A673 (cell line): ENCODE measurements around the gene ZNF264. TPM values are rescaled to one million over a fixed set of nuclear protein-coding genes. Genes with fewer than 3 reads are reported as not detected.

Experiments
- BruUV-seq: library from RNA; stranded (reverse); fragments of 400-500 nt; replicated peaks from 2 replicates; lab custom pipeline; 2021; lab: Mats Ljungman, UMichigan
- CTCF ChIA-PET: fragments of 300-600 bp; sonication (Branson Sonifier 250); formaldehyde crosslinking; loops from one replicate; lab custom pipeline; 2022; ENCODE audit warnings: antibody characterized with exemption; lab: Charles Lee
- POLR2A ChIA-PET: fragments of 300-600 bp; sonication (Branson Sonifier 250); formaldehyde crosslinking; loops from one replicate; lab custom pipeline; 2022; ENCODE audit warnings: antibody characterized with exemption; ENCODE audit not compliant: low non-redundant PET; lab: Charles Lee
- DNase-seq: peaks from one replicate; pipeline ENCODE4 v3.0.0-alpha.2; 2015; ENCODE audit warnings: low spot score
- H3K27ac ChIP-seq: fragments of 200-600 bp; sonication (generic); 2 replicates; pipeline ENCODE4 v1.5.1; 2016; ENCODE audit warnings: mixed run types, low read depth, mild to moderate bottlenecking, mixed read lengths, antibody characterized with exemption, low read length; ENCODE audit not compliant: poor library complexity, severe bottlenecking
- H3K27me3 ChIP-seq: fragments of 200-600 bp; sonication (generic); replicated peaks from 2 replicates; pipeline ENCODE4 v1.6.1; 2017; ENCODE audit warnings: mixed run types, low read depth, mild to moderate bottlenecking, mixed read lengths, antibody characterized with exemption, low read length; ENCODE audit not compliant: insufficient read depth, poor library complexity
- H3K36me3 ChIP-seq: fragments of 200-600 bp; sonication (generic); 2 replicates; pipeline ENCODE4 v1.6.1; 2016; ENCODE audit warnings: mixed run types, mild to moderate bottlenecking, mixed read lengths, antibody characterized with exemption, low read length; ENCODE audit not compliant: insufficient read depth, poor library complexity, severe bottlenecking
- H3K4me1 ChIP-seq: fragments of 200-600 bp; sonication (generic); 2 replicates; pipeline ENCODE4 v1.6.1; 2017; ENCODE audit warnings: mixed run types, mild to moderate bottlenecking, mixed read lengths, antibody characterized with exemption, low read length; ENCODE audit not compliant: insufficient read depth, poor library complexity, severe bottlenecking
- H3K4me3 ChIP-seq: fragments of 200-600 bp; sonication (generic); 2 replicates; pipeline ENCODE4 v1.5.1; 2016; ENCODE audit warnings: low read depth, mixed run types, mild to moderate bottlenecking, mixed read lengths, low read length; ENCODE audit not compliant: poor library complexity, severe bottlenecking
- H3K9me3 ChIP-seq: fragments of 200-600 bp; sonication (generic); 2 replicates; pipeline ENCODE4 v1.6.1; 2016; ENCODE audit warnings: mixed run types, low read depth, mild to moderate bottlenecking, mixed read lengths, antibody characterized with exemption, low read length; ENCODE audit not compliant: poor library complexity, severe bottlenecking
- EZH2 ChIP-seq: fragments of 200-600 bp; sonication (generic); IDR thresholded peaks from 2 replicates; pipeline ENCODE4 v1.6.1; 2017; ENCODE audit warnings: borderline replicate concordance, low read depth, mild to moderate bottlenecking, mixed read lengths, antibody characterized with exemption, low read length; ENCODE audit not compliant: poor library complexity, severe bottlenecking
- intact Hi-C: fragments of 100-400 bp; cut with micrococcal nuclease; formaldehyde crosslinking; loops from one replicate; pipeline ENCODE4 v1.10.0; 2022; ENCODE audit not compliant: unreplicated experiment
- total RNA-seq: library from RNA; stranded (reverse); gene quantifications from 2 replicates; pipeline ENCODE4 v1.2.3, GENCODE V29; 2021
- TF ChIP-seq, protein P1 (sequence below): fragments of 300-800, 200-600 bp; sonication (generic); conservative IDR thresholded peaks from 2 replicates; pipeline ENCODE4 v1.5.1; 2017; ENCODE audit warnings: low read depth, mild to moderate bottlenecking, antibody characterized with exemption, low read length, moderate library complexity, mixed read lengths

Gene ZNF264
- total RNA-seq, 1 experiment from 2014 or later, result 25.8 TPM

- peak overlapping the region; percentile 87 for H3K27ac ChIP-seq
- H3K4me1 ChIP-seq, result peaks cover 13% of the 10 kb centered on the region
- intact Hi-C loops, result no loop called here
- ChIA-PET POLR2A (no interaction called here), CTCF (no interaction called here)
- H3K27me3 ChIP-seq, result no peaks in the 10 kb centered on the region
- H3K9me3 ChIP-seq, result no peaks in the 10 kb centered on the region
- TF ChIP-seq, protein P1, sequence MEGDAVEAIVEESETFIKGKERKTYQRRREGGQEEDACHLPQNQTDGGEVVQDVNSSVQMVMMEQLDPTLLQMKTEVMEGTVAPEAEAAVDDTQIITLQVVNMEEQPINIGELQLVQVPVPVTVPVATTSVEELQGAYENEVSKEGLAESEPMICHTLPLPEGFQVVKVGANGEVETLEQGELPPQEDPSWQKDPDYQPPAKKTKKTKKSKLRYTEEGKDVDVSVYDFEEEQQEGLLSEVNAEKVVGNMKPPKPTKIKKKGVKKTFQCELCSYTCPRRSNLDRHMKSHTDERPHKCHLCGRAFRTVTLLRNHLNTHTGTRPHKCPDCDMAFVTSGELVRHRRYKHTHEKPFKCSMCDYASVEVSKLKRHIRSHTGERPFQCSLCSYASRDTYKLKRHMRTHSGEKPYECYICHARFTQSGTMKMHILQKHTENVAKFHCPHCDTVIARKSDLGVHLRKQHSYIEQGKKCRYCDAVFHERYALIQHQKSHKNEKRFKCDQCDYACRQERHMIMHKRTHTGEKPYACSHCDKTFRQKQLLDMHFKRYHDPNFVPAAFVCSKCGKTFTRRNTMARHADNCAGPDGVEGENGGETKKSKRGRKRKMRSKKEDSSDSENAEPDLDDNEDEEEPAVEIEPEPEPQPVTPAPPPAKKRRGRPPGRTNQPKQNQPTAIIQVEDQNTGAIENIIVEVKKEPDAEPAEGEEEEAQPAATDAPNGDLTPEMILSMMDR, result no peak
- no peak for TF ChIP-seq EZH2
- peak overlapping the region; percentile 93 for H3K4me3 ChIP-seq
- DNase-seq, result no peak
- BruUV-seq, result no TSS peak
- H3K36me3 ChIP-seq, result peaks cover 6% of the 10 kb centered on the region
Observed at GRCh38 chr19:57241176-57241575, 49.9 kb downstream of the ZNF264 start.

GRCh38 chr19:57242821-57243220 is 51.5 kb downstream of the ZNF264 start:
- no peak for DNase-seq
- TF ChIP-seq, protein P1, result no peak
- TF ChIP-seq EZH2, result no peak
- POLR2A ChIA-PET, result no interaction called here
- Histone ChIP-seq H3K36me3 (peaks cover 6% of the 10 kb centered on the region), H3K9me3 (no peaks in the 10 kb centered on the region), H3K4me3 (no peak overlapping the region), H3K4me1 (peaks cover 13% of the 10 kb centered on the region), H3K27ac (no peak overlapping the region), H3K27me3 (no peaks in the 10 kb centered on the region)
- intact Hi-C loops, result no loop called here
- CTCF ChIA-PET, result no interaction called here
- BruUV-seq, result no TSS peak

DNA sequence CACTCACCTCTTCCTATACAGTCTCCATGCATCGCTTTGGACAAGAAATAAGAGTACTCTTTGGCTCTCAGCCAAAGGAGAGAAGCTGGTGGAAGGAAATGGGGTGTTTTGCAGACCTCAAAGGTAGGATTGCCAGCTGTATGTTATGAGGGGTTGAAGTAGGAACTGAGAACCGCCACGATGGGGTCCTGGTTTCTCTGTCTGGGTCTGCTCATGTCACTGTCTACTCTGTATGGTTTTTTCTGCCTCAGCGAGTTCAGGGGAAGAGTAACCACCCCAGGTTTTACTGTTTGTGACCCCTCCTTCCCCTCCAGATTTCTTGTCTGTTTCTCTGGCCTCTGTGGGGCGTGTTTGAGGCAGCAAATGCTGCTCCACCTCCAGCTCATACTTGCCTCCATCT is 53.2 kb downstream of the ZNF264 start:
- no TSS peak for BruUV-seq
- Histone ChIP-seq H3K9me3 (no peaks in the 10 kb centered on the region), H3K27ac (no peak overlapping the region), H3K27me3 (no peaks in the 10 kb centered on the region), H3K4me1 (peaks cover 13% of the 10 kb centered on the region), H3K4me3 (no peak overlapping the region), H3K36me3 (peaks cover 17% of the 10 kb centered on the region)
- ChIA-PET CTCF (no interaction called here), POLR2A (no interaction called here)
- no peak for DNase-seq
- intact Hi-C loops, result no loop called here
- TF ChIP-seq EZH2, result no peak

DNA sequence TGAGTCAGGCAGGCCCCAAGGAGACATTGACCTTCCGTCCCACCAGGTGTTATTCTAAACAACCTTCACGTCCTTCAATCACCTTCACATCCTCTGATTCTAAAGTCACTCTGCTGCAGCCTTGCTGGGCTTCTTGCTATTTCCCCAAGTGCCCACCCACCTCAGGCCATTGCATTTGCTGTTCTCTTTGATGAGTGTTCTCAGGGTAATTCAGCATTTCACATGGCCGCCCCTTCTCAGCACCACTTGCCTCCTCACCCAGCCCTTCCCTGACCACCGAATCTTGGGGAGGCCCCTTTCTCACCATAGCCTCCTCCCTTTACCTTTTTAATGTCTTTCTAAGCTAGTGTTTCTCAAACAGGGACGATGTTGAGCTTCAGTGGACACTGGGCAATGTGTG is 53.8 kb downstream of the ZNF264 start:
- intact Hi-C loops, result no loop called here
- no peaks in the 10 kb centered on the region for H3K9me3 ChIP-seq
- peaks cover 11% of the 10 kb centered on the region for H3K4me1 ChIP-seq
- TF ChIP-seq EZH2, result no peak
- TF ChIP-seq, protein P1, result no peak
- H3K36me3 ChIP-seq, result peaks cover 17% of the 10 kb centered on the region
- BruUV-seq, result no TSS peak
- no peaks in the 10 kb centered on the region for H3K27me3 ChIP-seq
- DNase-seq, result no peak
- ChIA-PET CTCF (no interaction called here), POLR2A (no interaction called here)
- H3K4me3 ChIP-seq, result no peak overlapping the region
- H3K27ac ChIP-seq, result no peak overlapping the region
